Sigmoid colon (tissue), 7 donors: ENCODE results near the gene DZIP1. TPM values are rescaled to one million over a fixed set of nuclear protein-coding genes. Genes with fewer than 3 reads are reported as not detected.

Source experiments
- DNase-seq: peaks from one replicate; pipeline ENCODE4 v3.0.0-alpha.2; 2019
- H3K27ac ChIP-seq, 4 donors: fragments of 200-600 bp; sonication (generic); one replicate each; pipeline ENCODE4 v1.5.1; 2016 to 2019; ENCODE audit warnings: mild to moderate bottlenecking in 1 of 4
- H3K27me3 ChIP-seq, 3 donors: fragments of 200-600 bp; sonication (generic); one replicate each; pipeline ENCODE4 v1.5.1; 2019; ENCODE audit warnings: mild to moderate bottlenecking in 1 of 3
- H3K36me3 ChIP-seq, 4 donors: fragments of 200-600 bp; sonication (generic); one replicate each; pipeline ENCODE4 v1.5.1; 2016 to 2019
- H3K4me1 ChIP-seq, 4 donors: fragments of 200-600 bp; sonication (generic); one replicate each; pipeline ENCODE4 v1.5.1; 2017 to 2019
- H3K4me3 ChIP-seq, 4 donors: fragments of 200-600 bp; sonication (generic); one replicate each; pipeline ENCODE4 v1.5.1; 2017 to 2019; ENCODE audit warnings: mild to moderate bottlenecking in 2 of 4, moderate library complexity in 1 of 4
- H3K9me3 ChIP-seq, 4 donors: fragments of 200-600 bp in 3 of 4; sonication (generic) in 3 of 4; one replicate each; pipeline versions ENCODE4 v1.5.1 to v1.6.1; 2013 to 2019
- EP300 ChIP-seq, 4 donors: sonication (generic); formaldehyde crosslinking; IDR thresholded peaks; one replicate each; pipeline ENCODE4 v1.6.1; 2017; ENCODE audit warnings: antibody characterized with exemption in 4 of 4
- POLR2A ChIP-seq, 2 donors: fragments of 450-650 bp; IDR thresholded peaks; one replicate each; pipeline ENCODE4 v1.6.1; 2016; ENCODE audit warnings: antibody characterized with exemption in 2 of 2, mild to moderate bottlenecking in 2 of 2, moderate library complexity in 2 of 2
- POLR2AphosphoS5 ChIP-seq, 4 donors: sonication (generic); formaldehyde crosslinking; IDR thresholded peaks; one replicate each; pipeline ENCODE4 v1.6.1; 2017; ENCODE audit warnings: antibody characterized with exemption in 4 of 4
- WGBS, 2 donors: extraction: QIAGEN DNeasy Blood & Tissue Kit; methylation state at CpG; one replicate each; pipeline ENCODE4 v1.1.7; 2013; 5-methylcytosine and 5-hydroxymethylcytosine counted together
- intact Hi-C: fragments of 100-400 bp; cut with DNase I; formaldehyde crosslinking; loops from one replicate; pipeline ENCODE4 v1.15.1; 2023
- polyA plus RNA-seq, 3 donors: library from polyadenylated mRNA; stranded (reverse); fragments of 200-250 nt; gene quantifications; one replicate each; pipeline ENCODE4 v1.2.3, GENCODE V29; 2013
- total RNA-seq, 4 donors: library from RNA; depleted of rRNA; stranded (reverse); fragments of >200 nt; gene quantifications; one replicate each; pipeline ENCODE4 v1.1.0, GENCODE V29; 2016
- TF ChIP-seq, protein P1 (sequence below), 4 experiments: fragments of 450-650 bp in 3 of 4; fragments of 200-600 bp in 1 of 4; IDR thresholded peaks; one replicate each; pipeline ENCODE4 v1.5.1; 2016 to 2019; ENCODE audit warnings: antibody characterized with exemption in 4 of 4, mild to moderate bottlenecking in 3 of 4, moderate library complexity in 2 of 4
- donor health status: healthy with polysubstance abuse.
- donor health status: Bipolar disorder and iron deficiency.
- donor health status: healthy.

DZIP1 gene
- total and polyA plus RNA-seq, 7 donors, result 1.8 to 41.8 (median 17.5) TPM

DNA sequence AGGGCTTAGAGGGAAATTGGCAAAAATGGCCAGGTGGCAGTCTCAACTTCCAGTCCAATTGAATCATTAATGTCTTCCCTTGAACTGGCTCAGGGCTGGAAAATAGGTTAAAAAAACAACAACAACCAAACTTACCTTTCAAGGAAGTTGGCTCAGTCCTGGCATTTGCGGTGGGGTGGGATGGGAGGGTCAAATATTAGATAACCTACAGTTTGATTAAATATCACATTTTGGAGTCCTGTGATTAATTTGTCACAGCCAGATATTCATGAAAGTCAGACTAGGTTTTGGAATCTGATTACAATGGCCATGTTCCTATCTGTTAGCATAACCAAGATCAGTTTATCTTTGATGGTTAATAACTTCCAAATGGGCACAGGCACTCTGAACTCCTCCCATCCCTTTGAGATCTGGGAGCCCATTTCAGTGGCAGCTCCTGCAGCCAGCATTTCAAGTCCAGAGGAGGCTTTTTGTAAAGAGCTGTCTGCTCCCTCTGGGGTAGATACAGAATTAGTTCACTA, 7.8 kb upstream of the DZIP1 start:
- Histone ChIP-seq H3K36me3 (no peaks in the 10 kb centered on the region), H3K27ac (no peak overlapping the region), H3K4me3 (no peak overlapping the region), H3K4me1 (no peaks in the 10 kb centered on the region), H3K9me3 (no peaks in the 10 kb centered on the region), H3K27me3 (no peaks in the 10 kb centered on the region)
- 53 to 81% methylated on average over 1 of the region's 1 CpG for WGBS, 2 donors
- DNase-seq, result no peak
- intact Hi-C loops, result no loop called here
- TF ChIP-seq POLR2A (IDR thresholded peaks at IDR 0.05) (no peak), POLR2AphosphoS5 (IDR thresholded peaks at IDR 0.05) (no peak), EP300 (IDR thresholded peaks at IDR 0.05) (no peak)
- TF ChIP-seq, protein P1, sequence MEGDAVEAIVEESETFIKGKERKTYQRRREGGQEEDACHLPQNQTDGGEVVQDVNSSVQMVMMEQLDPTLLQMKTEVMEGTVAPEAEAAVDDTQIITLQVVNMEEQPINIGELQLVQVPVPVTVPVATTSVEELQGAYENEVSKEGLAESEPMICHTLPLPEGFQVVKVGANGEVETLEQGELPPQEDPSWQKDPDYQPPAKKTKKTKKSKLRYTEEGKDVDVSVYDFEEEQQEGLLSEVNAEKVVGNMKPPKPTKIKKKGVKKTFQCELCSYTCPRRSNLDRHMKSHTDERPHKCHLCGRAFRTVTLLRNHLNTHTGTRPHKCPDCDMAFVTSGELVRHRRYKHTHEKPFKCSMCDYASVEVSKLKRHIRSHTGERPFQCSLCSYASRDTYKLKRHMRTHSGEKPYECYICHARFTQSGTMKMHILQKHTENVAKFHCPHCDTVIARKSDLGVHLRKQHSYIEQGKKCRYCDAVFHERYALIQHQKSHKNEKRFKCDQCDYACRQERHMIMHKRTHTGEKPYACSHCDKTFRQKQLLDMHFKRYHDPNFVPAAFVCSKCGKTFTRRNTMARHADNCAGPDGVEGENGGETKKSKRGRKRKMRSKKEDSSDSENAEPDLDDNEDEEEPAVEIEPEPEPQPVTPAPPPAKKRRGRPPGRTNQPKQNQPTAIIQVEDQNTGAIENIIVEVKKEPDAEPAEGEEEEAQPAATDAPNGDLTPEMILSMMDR (IDR thresholded peaks at IDR 0.05), result no peak

DNA sequence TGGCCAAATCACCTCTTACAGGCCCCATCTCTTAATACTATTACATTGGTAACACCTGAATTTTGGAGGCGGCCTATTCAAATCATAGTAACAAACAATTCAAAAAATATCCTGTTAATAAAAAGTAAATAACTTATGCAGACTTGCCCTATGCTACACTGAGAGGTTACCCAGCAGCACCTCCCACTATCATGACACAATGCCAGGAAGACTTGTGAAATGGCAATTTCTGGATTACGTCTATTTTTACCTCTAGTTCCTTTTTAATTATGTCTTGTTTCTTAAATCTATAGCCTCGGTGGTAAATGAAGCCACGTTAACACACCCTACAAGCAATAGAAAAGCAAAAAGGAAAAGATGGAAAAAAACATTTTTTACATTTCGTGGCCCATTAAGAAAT, 6.2 kb upstream of the DZIP1 start:
- no peaks in the 10 kb centered on the region for H3K36me3 ChIP-seq
- H3K4me3 ChIP-seq, result no peak overlapping the region
- 84 to 87% methylated on average over 5 of the region's 5 CpGs for WGBS, 2 donors
- H3K9me3 ChIP-seq, result no peaks in the 10 kb centered on the region
- DNase-seq, result no peak
- H3K27me3 ChIP-seq, result no peaks in the 10 kb centered on the region
- intact Hi-C loops, result no loop called here
- H3K4me1 ChIP-seq, result no peaks in the 10 kb centered on the region
- no peak overlapping the region for H3K27ac ChIP-seq
- TF ChIP-seq POLR2A (IDR thresholded peaks at IDR 0.05) (no peak), EP300 (IDR thresholded peaks at IDR 0.05) (no peak), POLR2AphosphoS5 (IDR thresholded peaks at IDR 0.05) (no peak)
- TF ChIP-seq, protein P1 (IDR thresholded peaks at IDR 0.05), result no peak

DNA sequence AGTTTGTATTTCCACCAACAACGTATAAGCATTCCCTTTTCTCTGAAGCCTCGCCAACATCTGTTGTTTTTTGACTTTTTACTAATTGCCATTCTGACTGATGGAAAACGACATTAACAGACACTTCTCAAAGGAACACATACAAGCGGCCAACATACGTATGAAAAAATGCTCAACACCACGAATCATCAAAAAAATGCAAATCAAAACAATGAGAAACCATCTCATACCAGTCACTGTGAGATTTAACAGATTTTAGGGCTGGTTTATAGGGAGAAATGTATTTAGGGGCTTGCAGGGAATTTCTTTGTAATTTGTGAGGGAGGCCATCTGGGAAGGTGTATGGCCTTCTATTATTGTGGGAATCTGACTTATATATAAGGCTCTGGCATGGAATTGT, 2.8 kb upstream of the DZIP1 start:
- no peak for DNase-seq
- 80 to 88% methylated on average over 6 of the region's 6 CpGs for WGBS, 2 donors
- H3K9me3 ChIP-seq, result no peaks in the 10 kb centered on the region
- H3K4me3 ChIP-seq, result no peak overlapping the region
- H3K36me3 ChIP-seq, result no peaks in the 10 kb centered on the region
- peaks cover 0 to 24% (median 9%) of the 10 kb centered on the region in 4 donors for H3K4me1 ChIP-seq
- TF ChIP-seq, protein P1 (IDR thresholded peaks at IDR 0.05), result no peak
- TF ChIP-seq POLR2AphosphoS5 (IDR thresholded peaks at IDR 0.05), result no peak
- TF ChIP-seq POLR2A (IDR thresholded peaks at IDR 0.05), result no peak
- no peak for TF ChIP-seq EP300 (IDR thresholded peaks at IDR 0.05)
- H3K27ac ChIP-seq, result no peak overlapping the region
- H3K27me3 ChIP-seq, result no peaks in the 10 kb centered on the region
- intact Hi-C loops, result no loop called here

DNA sequence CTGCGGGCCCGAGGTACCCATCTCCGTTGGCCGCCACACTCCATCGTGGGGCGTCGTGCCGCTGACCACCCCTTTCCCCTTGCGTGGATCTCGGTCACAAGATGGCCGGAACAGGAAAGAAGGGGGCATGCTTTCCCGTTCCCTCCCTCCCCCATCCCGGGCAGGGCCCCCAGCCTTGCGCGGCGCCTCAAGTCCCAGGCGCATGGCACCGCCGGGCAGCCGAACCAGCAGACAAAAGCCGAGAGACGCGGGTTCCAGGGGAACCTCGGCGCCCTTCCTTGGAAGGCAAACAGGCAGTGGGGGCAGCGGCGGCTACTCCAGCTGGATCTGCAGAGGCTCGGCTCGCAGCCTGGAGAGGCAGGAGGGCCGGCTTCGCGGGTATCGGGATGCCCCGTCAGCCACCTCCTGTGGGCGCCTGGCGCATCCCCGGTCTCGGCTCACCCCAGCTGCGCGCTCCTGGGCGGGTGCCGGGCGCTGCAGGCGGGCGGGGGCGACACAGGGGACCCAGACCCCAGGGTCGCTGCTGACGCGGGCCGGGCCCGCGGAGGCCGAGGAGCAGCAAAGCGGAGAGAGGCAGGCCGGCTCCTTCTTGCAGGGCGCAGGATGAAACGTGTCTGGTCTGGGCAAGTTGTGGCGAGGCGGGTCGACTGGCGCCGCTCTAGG, 439 bp downstream of the DZIP1 start:
- H3K36me3 ChIP-seq, result no peaks in the 10 kb centered on the region
- H3K27me3 ChIP-seq, result peaks cover 0 to 4% (median 3%) of the 10 kb centered on the region in 3 donors
- H3K4me3 ChIP-seq, result peak overlapping the region; percentile 57 to 80 (median 64)
- peak overlapping the region; percentile 73 to 88 (median 84) for H3K27ac ChIP-seq
- TF ChIP-seq, protein P1 (IDR thresholded peaks at IDR 0.05), result no peak
- TF ChIP-seq POLR2AphosphoS5 (IDR thresholded peaks at IDR 0.05) (no peak), EP300 (IDR thresholded peaks at IDR 0.05) (no peak), POLR2A (IDR thresholded peaks at IDR 0.05) (no peak)
- intact Hi-C loops, result no loop called here
- WGBS, 2 donors, result 1 to 5% methylated on average over 62 of the region's 62 CpGs
- peaks cover 0 to 38% (median 23%) of the 10 kb centered on the region in 4 donors for H3K4me1 ChIP-seq
- DNase-seq, result no peak
- no peaks in the 10 kb centered on the region for H3K9me3 ChIP-seq
